HAP-1 (cell line): ENCODE data around the gene FAM168A.
"Not testable (repeated sequence)": the region's sequence is repeated elsewhere in the genome, so short reads cannot be mapped to it uniquely, and the experiment has no call there.

Source experiments
- DNase-seq, 2 experiments: peaks; one replicate each; pipeline ENCODE4 v3.0.0-alpha.2; 2016 to 2020; ENCODE audit warnings: low spot score in 2 of 2
- H3K27me3 ChIP-seq: fragments of 250-450 bp; sonication (Bioruptor Pico); 2 replicates; pipeline ENCODE4 v1.5.1; 2020; ENCODE audit warnings: low read depth, mild to moderate bottlenecking, moderate library complexity
- H3K36me3 ChIP-seq: fragments of 250-450 bp; sonication (Bioruptor Pico); replicated peaks from 2 replicates; pipeline ENCODE4 v1.5.1; 2020; ENCODE audit warnings: mild to moderate bottlenecking
- H3K4me1 ChIP-seq: fragments of 250-450 bp; sonication (Bioruptor Pico); 2 replicates; pipeline ENCODE4 v1.5.1; 2020; ENCODE audit warnings: mild to moderate bottlenecking
- H3K4me3 ChIP-seq: fragments of 250-450 bp; sonication (Bioruptor Pico); 2 replicates; pipeline ENCODE4 v1.5.1; 2020; ENCODE audit warnings: mild to moderate bottlenecking, moderate library complexity
- H3K9me3 ChIP-seq: fragments of 250-450 bp; sonication (Bioruptor Pico); 2 replicates; pipeline ENCODE4 v1.5.1; 2020; ENCODE audit warnings: mild to moderate bottlenecking, moderate library complexity
- in situ Hi-C: fragments of 300-500 bp; cut with MboI; formaldehyde crosslinking; loops from 3 replicates; pipeline ENCODE4 v1.14.3; 2020; ENCODE audit warnings: low sequenced_read_pairs, inconsistent platforms, mixed read lengths

FAM168A gene

GRCh38 chr11:73454987-73455386 is 142.9 kb downstream of the FAM168A start:
- Histone ChIP-seq H3K36me3 (no peaks in the 10 kb centered on the region), H3K4me3 (no peak overlapping the region), H3K4me1 (no peaks in the 10 kb centered on the region; the same call in 1 of the 2 replicates), H3K9me3 (no peaks in the 10 kb centered on the region), H3K27me3 (no peaks in the 10 kb centered on the region)
- DNase-seq, result no peak
- in situ Hi-C loops, result no loop called here

GRCh38 chr11:73453562-73453961 is 144.3 kb downstream of the FAM168A start:
- H3K36me3 ChIP-seq, result no peaks in the 10 kb centered on the region
- no peaks in the 10 kb centered on the region; the same call in 1 of the 2 replicates for H3K4me1 ChIP-seq
- H3K27me3 ChIP-seq, result no peaks in the 10 kb centered on the region
- no peak for DNase-seq
- H3K9me3 ChIP-seq, result no peaks in the 10 kb centered on the region
- in situ Hi-C loops, result no loop called here
- no peak overlapping the region for H3K4me3 ChIP-seq

- Histone ChIP-seq H3K36me3 (no peaks in the 10 kb centered on the region), H3K4me3 (no peak overlapping the region), H3K9me3 (no peaks in the 10 kb centered on the region), H3K27me3 (no peaks in the 10 kb centered on the region), H3K4me1 (no peaks in the 10 kb centered on the region; the same call in 1 of the 2 replicates)
- no peak for DNase-seq
- in situ Hi-C loops, result no loop called here
These were observed 145.2 kb downstream of the FAM168A start for GRCh38 chr11:73452726-73453125.

- Histone ChIP-seq H3K9me3 (no peaks in the 10 kb centered on the region), H3K27me3 (no peaks in the 10 kb centered on the region), H3K4me3 (no peak overlapping the region), H3K36me3 (no peaks in the 10 kb centered on the region), H3K4me1 (no peaks in the 10 kb centered on the region)
- in situ Hi-C loops, result no loop called here
- no peak for DNase-seq
These were observed 146.0 kb downstream of the FAM168A start for GRCh38 chr11:73451896-73452295.

- Histone ChIP-seq H3K36me3 (no peaks in the 10 kb centered on the region), H3K4me1 (no peaks in the 10 kb centered on the region; the same call in 1 of the 2 replicates), H3K4me3 (no peak overlapping the region), H3K27me3 (no peaks in the 10 kb centered on the region), H3K9me3 (no peaks in the 10 kb centered on the region)
- DNase-seq, result no peak
- in situ Hi-C loops, result no loop called here
These were observed 151.1 kb downstream of the FAM168A start for GRCh38 chr11:73446766-73447165.

DNA sequence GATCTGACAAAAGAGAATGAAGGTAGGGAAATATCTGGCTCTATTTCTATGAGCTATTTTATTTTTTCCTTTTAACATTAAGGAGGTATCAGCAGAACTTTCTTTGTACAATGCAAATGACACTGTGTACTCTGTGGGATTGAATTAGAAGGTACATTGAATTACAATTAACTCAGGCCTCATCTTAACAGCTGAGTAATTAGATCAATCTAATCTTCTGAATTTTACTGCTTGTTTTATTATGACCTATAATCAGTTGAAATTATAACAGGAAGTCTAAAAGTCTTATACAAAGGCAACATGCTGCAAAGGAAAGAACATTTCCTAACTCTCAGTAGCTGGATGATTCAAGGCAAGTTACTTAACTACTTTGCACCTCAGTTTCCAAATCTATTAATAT is 151.9 kb downstream of the FAM168A start:
- DNase-seq, result no peak
- in situ Hi-C loops, result no loop called here
- Histone ChIP-seq H3K36me3 (no peaks in the 10 kb centered on the region), H3K4me3 (no peak overlapping the region), H3K9me3 (no peaks in the 10 kb centered on the region), H3K4me1 (no peaks in the 10 kb centered on the region; the same call in 1 of the 2 replicates), H3K27me3 (no peaks in the 10 kb centered on the region)

- in situ Hi-C loops, result no loop called here
- Histone ChIP-seq H3K4me3 (no peak overlapping the region), H3K9me3 (no peaks in the 10 kb centered on the region), H3K27me3 (no peaks in the 10 kb centered on the region), H3K36me3 (no peaks in the 10 kb centered on the region), H3K4me1 (peaks cover 21% of the 10 kb centered on the region)
- DNase-seq, result no peak
These were observed 158.7 kb downstream of the FAM168A start for GRCh38 chr11:73439002-73439843.

- H3K36me3 ChIP-seq, in situ Hi-C loops, DNase-seq, H3K9me3 ChIP-seq, H3K4me3 ChIP-seq, H3K27me3 ChIP-seq: not testable (repeated sequence)
- peaks cover 21% of the 10 kb centered on the region for H3K4me1 ChIP-seq
These were observed 161.1 kb downstream of the FAM168A start for GRCh38 chr11:73436859-73437258.

GRCh38 chr11:73431396-73431795 is 166.5 kb downstream of the FAM168A start:
- peaks cover 16% of the 10 kb centered on the region for H3K4me1 ChIP-seq
- no peak overlapping the region for H3K4me3 ChIP-seq
- in situ Hi-C loops, result no loop called here
- no peaks in the 10 kb centered on the region for H3K27me3 ChIP-seq
- no peak for DNase-seq
- H3K9me3 ChIP-seq, result no peaks in the 10 kb centered on the region
- no peaks in the 10 kb centered on the region for H3K36me3 ChIP-seq

GRCh38 chr11:73430326-73430725 is 167.6 kb downstream of the FAM168A start:
- no peak overlapping the region for H3K4me3 ChIP-seq
- no peaks in the 10 kb centered on the region for H3K27me3 ChIP-seq
- no peak for DNase-seq
- H3K36me3 ChIP-seq, result no peaks in the 10 kb centered on the region
- no peaks in the 10 kb centered on the region for H3K9me3 ChIP-seq
- H3K4me1 ChIP-seq, result peaks cover 11% of the 10 kb centered on the region
- in situ Hi-C loops, result no loop called here

GRCh38 chr11:73429121-73429750 is 168.7 kb downstream of the FAM168A start:
- Histone ChIP-seq H3K4me3 (no peak overlapping the region), H3K4me1 (no peaks in the 10 kb centered on the region; the same call in 1 of the 2 replicates), H3K9me3 (no peaks in the 10 kb centered on the region), H3K36me3 (no peaks in the 10 kb centered on the region), H3K27me3 (no peaks in the 10 kb centered on the region)
- in situ Hi-C loops, result no loop called here
- DNase-seq, result no peak

DNA sequence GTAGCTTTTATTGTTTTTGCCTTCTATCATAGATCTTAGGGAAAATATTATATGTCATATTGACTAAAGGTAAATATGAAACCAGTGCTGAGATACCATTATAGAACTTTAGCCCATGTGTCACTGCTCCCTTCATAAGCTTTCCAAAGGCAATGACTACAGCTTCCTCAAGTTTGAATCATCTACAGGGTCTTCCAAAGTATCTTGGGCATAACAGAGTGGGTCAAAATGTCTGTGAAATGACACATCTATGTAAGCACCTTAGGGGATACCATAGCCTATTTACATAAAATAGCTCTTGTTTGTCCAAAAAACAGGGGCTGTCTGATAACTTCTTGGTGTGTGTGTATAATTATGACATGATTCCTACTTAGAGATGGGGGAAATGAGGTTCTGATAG is 169.2 kb downstream of the FAM168A start:
- Histone ChIP-seq H3K27me3 (no peaks in the 10 kb centered on the region), H3K9me3 (no peaks in the 10 kb centered on the region), H3K36me3 (no peaks in the 10 kb centered on the region), H3K4me1 (no peaks in the 10 kb centered on the region), H3K4me3 (no peak overlapping the region)
- DNase-seq, result no peak
- in situ Hi-C loops, result no loop called here

DNA sequence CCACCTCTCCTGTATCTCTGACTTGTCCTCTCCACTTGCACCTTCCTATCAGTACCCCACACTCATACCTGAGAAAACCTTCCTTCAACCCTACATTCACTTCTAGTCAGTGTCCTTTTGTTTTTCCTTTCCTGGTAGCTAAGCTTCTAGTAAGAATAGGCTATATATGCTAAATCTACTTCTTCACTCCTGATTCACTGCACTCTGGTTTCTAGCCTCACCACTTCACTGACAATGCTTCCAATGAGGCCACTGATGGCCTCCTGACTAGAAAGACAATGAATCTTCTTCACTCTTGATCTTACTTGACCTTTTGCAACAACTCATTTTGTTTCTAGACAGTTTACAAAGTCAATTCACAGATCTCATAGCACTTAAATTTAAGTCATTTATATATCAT is 169.7 kb downstream of the FAM168A start:
- Histone ChIP-seq H3K27me3 (no peaks in the 10 kb centered on the region), H3K4me3 (no peak overlapping the region), H3K9me3 (no peaks in the 10 kb centered on the region), H3K36me3 (no peaks in the 10 kb centered on the region), H3K4me1 (no peaks in the 10 kb centered on the region)
- in situ Hi-C loops, result no loop called here
- DNase-seq, result no peak

DNA sequence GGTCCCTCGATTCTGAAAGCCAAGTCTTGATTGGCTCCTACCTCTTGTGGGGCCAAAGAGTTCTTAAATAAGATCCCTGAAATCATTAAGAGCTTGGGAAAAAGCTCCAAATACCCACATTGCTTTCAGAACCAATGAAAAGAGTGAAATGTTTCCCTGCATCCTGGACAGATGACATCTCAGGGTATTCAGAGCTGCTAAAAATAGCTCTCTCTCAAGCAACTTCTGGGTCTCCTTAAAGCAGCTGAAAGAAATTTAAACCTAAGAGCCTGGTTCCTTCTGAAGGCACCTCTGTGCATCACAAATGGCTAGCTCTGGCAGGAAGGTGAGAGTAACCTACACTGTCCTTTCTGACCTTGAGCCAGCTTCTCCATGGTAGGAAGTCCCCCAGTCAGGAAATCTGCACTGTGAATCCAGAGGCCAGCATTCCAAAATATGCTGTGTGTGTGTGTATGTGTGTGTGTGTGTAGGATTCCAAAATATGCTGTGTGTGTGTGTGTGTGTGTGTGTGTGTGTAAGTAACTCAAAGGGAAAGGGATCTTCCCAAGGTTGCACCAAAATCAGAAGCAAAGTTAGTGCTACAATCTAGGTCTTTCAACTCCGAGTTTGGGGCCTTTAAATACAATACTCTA is 171.6 kb downstream of the FAM168A start:
- no peaks in the 10 kb centered on the region for H3K36me3 ChIP-seq
- in situ Hi-C loops, result no loop called here

More for the DNA sequence above, 171.6 kb downstream of the FAM168A start:
- DNase-seq, result no peak
- Histone ChIP-seq H3K4me3 (no peak overlapping the region), H3K4me1 (no peaks in the 10 kb centered on the region), H3K9me3 (no peaks in the 10 kb centered on the region), H3K27me3 (no peaks in the 10 kb centered on the region)
